OCI-LY3 (cell line): ENCODE results near the gene TIMM8B.

Source experiments
- H2AFZ ChIP-seq: fragments of 200-600, 300-600 bp; shearing (Covaris generic); 2 replicates; pipeline ENCODE4 v1.6.0; 2014; ENCODE audit warnings: antibody characterized with exemption, low read depth, low read length
- H3K27ac ChIP-seq: fragments of 200-600, 300-600 bp; sonication (generic); 2 replicates; pipeline ENCODE4 v1.5.1; 2014; ENCODE audit warnings: mild to moderate bottlenecking, low read length, moderate library complexity, mixed read lengths
- H3K27me3 ChIP-seq: fragments of 200-600, 300-600 bp; sonication (generic); 2 replicates; pipeline ENCODE4 v1.6.1; 2014; ENCODE audit warnings: low read depth, low read length, mixed read lengths
- H3K36me3 ChIP-seq: fragments of 200-600, 300-600 bp; sonication (generic); replicated peaks from 2 replicates; pipeline ENCODE3; 2014; ENCODE audit warnings: low read depth, low read length, mixed read lengths
- H3K4me1 ChIP-seq: fragments of 300-600, 200-600 bp; sonication (generic); 2 replicates; pipeline ENCODE4 v1.6.1; 2014; ENCODE audit warnings: low read length, mixed read lengths
- H3K4me2 ChIP-seq: fragments of 200-600, 300-600 bp; sonication (generic); 2 replicates; pipeline ENCODE4 v1.6.1; 2014; ENCODE audit warnings: low read length, mixed read lengths
- H3K4me3 ChIP-seq: fragments of 300-600, 200-600 bp; sonication (generic); 2 replicates; pipeline ENCODE4 v1.5.1; 2014; ENCODE audit warnings: antibody characterized with exemption, mild to moderate bottlenecking, low read length, moderate library complexity
- H3K79me2 ChIP-seq: fragments of 300-600, 200-600 bp; shearing (Covaris generic); 2 replicates; pipeline ENCODE4 v1.6.1; 2014; ENCODE audit warnings: mild to moderate bottlenecking, low read length, mixed read lengths
- H3K9ac ChIP-seq: fragments of 300-600, 200-600 bp; shearing (Covaris generic); 2 replicates; pipeline ENCODE4 v1.6.0; 2014; ENCODE audit warnings: mild to moderate bottlenecking, low read length, moderate library complexity
- H3K9me3 ChIP-seq: fragments of 200-600, 300-600 bp; shearing (Covaris generic); 2 replicates; pipeline ENCODE4 v1.6.1; 2014; ENCODE audit warnings: low read length, mixed read lengths; ENCODE audit not compliant: insufficient read depth
- H4K20me1 ChIP-seq: fragments of 200-600, 300-600 bp; sonication (generic); 2 replicates; pipeline ENCODE4 v1.6.1; 2016; ENCODE audit warnings: low read length, mixed read lengths; ENCODE audit not compliant: insufficient read depth
- EZH2phosphoT487 ChIP-seq: fragments of 200-600 bp; shearing (Covaris generic); IDR thresholded peaks from 2 replicates; pipeline ENCODE4 v1.6.1; 2018; ENCODE audit warnings: antibody characterized with exemption, mixed run types, low read depth
- TF ChIP-seq, protein P1 (sequence below): fragments of 200-600, 300-600 bp; sonication (generic); IDR thresholded peaks from 2 replicates; pipeline ENCODE4 v1.5.1; 2014; ENCODE audit warnings: antibody characterized with exemption, low read length, low read depth

Gene TIMM8B, protein sequence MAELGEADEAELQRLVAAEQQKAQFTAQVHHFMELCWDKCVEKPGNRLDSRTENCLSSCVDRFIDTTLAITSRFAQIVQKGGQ

DNA sequence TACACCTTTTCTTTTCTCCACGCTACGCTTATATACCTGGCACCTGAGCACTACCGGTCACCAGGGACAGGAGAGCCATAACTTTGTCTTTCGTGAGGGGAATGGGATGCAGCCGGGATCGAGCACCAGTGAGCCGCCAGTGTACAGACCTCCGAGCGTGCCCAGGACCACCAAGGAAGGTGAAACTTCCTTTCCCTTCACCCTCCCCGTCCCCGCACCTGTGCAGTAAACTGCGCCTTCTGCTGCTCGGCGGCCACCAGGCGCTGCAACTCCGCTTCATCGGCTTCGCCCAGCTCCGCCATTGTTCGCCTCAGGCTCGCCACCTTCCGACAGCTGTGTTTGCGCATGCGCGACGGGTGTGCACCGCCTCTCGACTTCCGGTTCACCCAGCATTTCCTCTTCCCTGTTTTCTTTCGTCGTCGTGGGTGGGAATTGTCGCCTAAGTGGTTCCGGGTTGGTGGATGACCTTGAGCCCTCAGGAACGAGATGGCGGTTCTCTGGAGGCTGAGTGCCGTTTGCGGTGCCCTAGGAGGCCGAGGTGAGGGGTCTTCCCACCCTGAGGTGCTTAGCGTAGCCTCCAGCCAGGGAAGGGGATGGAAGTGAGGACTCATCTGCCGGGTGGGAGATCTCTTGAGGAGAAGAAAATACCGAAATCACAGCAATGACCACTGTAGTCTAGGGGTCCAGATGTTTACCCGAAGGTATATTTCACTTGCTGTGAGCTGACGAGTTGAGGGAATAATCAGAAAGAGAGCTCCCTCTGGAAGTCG lies at the start of gene TIMM8B, which contains the start of gene SDHD:
Gene TIMM8B (minus strand): TSS at position 335 of the 770 bp plus-strand sequence. CDS start 33 bp downstream, at position 302.
Gene SDHD (plus strand): TSS at position 452 of the 770 bp plus-strand sequence. CDS start 35 bp downstream, at position 487.
- Histone ChIP-seq H3K9me3 (no peaks in the 10 kb centered on the region), H3K27ac (peak within 1 kb of the TSS; percentile 66), H2AFZ (peak within 1 kb of the TSS; percentile 82), H3K36me3 (peaks cover 53% of the 10 kb centered on the region), H3K9ac (peak within 1 kb of the TSS; percentile 94), H3K4me2 (peak within 1 kb of the TSS; percentile 83), H3K27me3 (no peaks in the 10 kb centered on the region), H3K4me1 (peaks cover 16% of the 10 kb centered on the region), H3K79me2 (peaks cover 57% of the 10 kb centered on the region), H4K20me1 (no peaks in the 10 kb centered on the region), H3K4me3 (peak within 1 kb of the TSS; percentile 96)
- TF ChIP-seq, protein P1, sequence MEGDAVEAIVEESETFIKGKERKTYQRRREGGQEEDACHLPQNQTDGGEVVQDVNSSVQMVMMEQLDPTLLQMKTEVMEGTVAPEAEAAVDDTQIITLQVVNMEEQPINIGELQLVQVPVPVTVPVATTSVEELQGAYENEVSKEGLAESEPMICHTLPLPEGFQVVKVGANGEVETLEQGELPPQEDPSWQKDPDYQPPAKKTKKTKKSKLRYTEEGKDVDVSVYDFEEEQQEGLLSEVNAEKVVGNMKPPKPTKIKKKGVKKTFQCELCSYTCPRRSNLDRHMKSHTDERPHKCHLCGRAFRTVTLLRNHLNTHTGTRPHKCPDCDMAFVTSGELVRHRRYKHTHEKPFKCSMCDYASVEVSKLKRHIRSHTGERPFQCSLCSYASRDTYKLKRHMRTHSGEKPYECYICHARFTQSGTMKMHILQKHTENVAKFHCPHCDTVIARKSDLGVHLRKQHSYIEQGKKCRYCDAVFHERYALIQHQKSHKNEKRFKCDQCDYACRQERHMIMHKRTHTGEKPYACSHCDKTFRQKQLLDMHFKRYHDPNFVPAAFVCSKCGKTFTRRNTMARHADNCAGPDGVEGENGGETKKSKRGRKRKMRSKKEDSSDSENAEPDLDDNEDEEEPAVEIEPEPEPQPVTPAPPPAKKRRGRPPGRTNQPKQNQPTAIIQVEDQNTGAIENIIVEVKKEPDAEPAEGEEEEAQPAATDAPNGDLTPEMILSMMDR, result 0 out of 2 replicates have a peak, but pooled peaks have one; percentile 22
- no peak for TF ChIP-seq EZH2phosphoT487

DNA sequence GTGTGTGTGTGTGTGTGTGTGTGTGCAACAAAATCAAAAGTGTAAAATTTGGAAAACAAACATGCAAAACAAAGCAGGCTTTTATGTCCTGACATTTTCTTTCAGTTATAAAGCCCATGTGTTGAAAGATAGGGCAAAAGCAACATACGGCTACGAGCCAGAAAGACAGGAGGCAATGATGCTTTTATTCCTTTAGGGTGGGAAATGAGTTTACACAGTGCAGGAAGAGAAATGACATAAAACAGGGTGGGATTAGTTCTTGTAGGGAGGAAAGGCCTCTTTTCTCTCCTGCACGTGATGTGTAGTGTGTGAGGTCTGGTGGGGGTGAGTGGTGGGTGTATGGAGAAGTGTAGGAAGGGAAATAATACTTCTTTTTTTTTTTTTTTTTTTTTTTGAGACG lies 47.9 kb upstream of the TIMM8B start:
- TF ChIP-seq EZH2phosphoT487, result no peak
- TF ChIP-seq, protein P1, result no peak
- Histone ChIP-seq H3K27ac (no peak overlapping the region), H3K36me3 (no peaks in the 10 kb centered on the region), H3K4me1 (peaks cover 7% of the 10 kb centered on the region), H3K79me2 (no peaks in the 10 kb centered on the region), H3K9me3 (no peaks in the 10 kb centered on the region), H2AFZ (no peak overlapping the region), H4K20me1 (no peaks in the 10 kb centered on the region), H3K27me3 (no peaks in the 10 kb centered on the region), H3K4me2 (no peak overlapping the region), H3K4me3 (no peak overlapping the region), H3K9ac (no peak overlapping the region)

DNA sequence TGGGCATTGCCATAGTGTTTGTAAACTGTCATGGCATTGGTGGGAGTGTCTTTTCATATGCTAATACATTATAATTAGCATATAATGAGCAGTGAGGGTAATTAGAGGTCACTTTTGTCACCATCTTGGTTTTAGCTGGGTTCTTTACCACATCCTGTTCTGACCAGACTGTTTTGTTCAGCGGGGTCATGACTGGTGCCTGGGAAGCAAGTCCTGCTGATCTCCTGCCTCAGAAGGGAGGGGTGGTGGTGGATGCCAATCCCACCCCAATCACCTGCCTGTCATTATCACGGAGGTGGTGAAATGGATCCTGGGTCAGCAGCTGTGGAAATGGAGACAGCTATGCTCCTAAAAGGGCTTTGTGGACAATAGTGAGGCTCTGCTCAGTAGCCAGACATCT lies 46.2 kb upstream of the TIMM8B start:
- Histone ChIP-seq H3K36me3 (no peaks in the 10 kb centered on the region), H3K79me2 (no peaks in the 10 kb centered on the region), H3K4me3 (no peak overlapping the region), H3K27me3 (no peaks in the 10 kb centered on the region), H3K9me3 (no peaks in the 10 kb centered on the region), H3K4me1 (peaks cover 9% of the 10 kb centered on the region), H3K9ac (no peak overlapping the region), H3K4me2 (no peak overlapping the region), H3K27ac (no peak overlapping the region), H4K20me1 (no peaks in the 10 kb centered on the region), H2AFZ (no peak overlapping the region)
- no peak for TF ChIP-seq EZH2phosphoT487
- TF ChIP-seq, protein P1, result no peak

DNA sequence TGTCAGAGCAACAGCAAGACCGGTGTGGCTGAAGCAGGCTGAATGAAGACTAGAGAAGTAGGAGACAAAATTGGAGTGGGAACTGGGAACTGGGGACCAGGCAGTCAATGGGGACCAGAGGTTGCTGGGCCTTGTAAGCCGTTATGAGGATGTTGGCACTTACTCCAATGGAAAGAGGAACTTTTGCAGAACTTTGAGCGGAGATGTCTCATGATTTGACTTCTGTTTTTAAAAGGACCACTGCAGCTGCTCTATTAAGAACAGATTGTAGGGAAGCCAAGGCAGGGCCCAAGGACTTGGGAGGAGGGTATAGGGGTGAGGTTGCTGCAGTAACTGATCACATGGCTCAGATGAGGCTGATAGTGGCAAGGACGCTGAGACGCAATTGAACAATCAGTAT lies 43.1 kb upstream of the TIMM8B start:
- no peaks in the 10 kb centered on the region for H3K9me3 ChIP-seq
- H3K4me3 ChIP-seq, result no peak overlapping the region
- H4K20me1 ChIP-seq, result no peaks in the 10 kb centered on the region
- no peak overlapping the region for H2AFZ ChIP-seq
- no peak overlapping the region for H3K9ac ChIP-seq
- peaks cover 13% of the 10 kb centered on the region for H3K4me1 ChIP-seq
- peak overlapping the region; percentile 4; the same call in 1 of the 2 replicates for H3K4me2 ChIP-seq
- H3K27me3 ChIP-seq, result no peaks in the 10 kb centered on the region
- no peaks in the 10 kb centered on the region for H3K79me2 ChIP-seq
- TF ChIP-seq EZH2phosphoT487, result no peak
- TF ChIP-seq, protein P1, result no peak
- H3K36me3 ChIP-seq, result no peaks in the 10 kb centered on the region
- no peak overlapping the region for H3K27ac ChIP-seq
